Choroid plexus epithelial cell (primary cell): Measurements from ENCODE around the gene POLA1.

Source experiments
- DNase-seq: peaks from one replicate; pipeline ENCODE4 v3.0.0-alpha.2; 2010; ENCODE audit warnings: low read depth
- H3K4me3 ChIP-seq: 2 replicates; pipeline ENCODE4 v1.5.1; 2011; ENCODE audit warnings: low read depth, mild to moderate bottlenecking, control low read depth, low read length, moderate library complexity
- TF ChIP-seq, protein P1 (sequence below): conservative IDR thresholded peaks from 2 replicates; pipeline ENCODE4 v1.5.1; 2011; ENCODE audit warnings: low read depth, mild to moderate bottlenecking, control low read depth, inconsistent platforms, low read length, moderate library complexity

Gene POLA1

DNA sequence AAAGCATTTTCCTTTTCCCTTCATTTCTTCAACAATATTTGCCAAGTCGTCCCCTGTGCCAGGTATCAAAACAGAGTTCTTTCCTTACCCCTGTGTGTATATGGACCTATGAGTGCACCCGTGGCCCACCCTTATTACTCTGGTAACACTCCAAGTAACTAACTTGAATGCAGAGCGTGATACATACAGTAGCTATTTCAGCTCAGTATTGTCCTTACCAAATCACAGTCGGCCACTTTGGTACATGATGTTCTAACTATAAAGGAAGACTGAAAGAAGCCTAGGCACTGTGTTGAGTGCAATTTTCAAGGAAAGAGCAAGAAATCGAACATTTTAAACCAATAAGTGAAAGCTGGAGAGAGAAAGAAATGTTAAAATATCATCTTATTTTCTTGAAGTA lies 233.7 kb downstream of the POLA1 start:
- TF ChIP-seq, protein P1, sequence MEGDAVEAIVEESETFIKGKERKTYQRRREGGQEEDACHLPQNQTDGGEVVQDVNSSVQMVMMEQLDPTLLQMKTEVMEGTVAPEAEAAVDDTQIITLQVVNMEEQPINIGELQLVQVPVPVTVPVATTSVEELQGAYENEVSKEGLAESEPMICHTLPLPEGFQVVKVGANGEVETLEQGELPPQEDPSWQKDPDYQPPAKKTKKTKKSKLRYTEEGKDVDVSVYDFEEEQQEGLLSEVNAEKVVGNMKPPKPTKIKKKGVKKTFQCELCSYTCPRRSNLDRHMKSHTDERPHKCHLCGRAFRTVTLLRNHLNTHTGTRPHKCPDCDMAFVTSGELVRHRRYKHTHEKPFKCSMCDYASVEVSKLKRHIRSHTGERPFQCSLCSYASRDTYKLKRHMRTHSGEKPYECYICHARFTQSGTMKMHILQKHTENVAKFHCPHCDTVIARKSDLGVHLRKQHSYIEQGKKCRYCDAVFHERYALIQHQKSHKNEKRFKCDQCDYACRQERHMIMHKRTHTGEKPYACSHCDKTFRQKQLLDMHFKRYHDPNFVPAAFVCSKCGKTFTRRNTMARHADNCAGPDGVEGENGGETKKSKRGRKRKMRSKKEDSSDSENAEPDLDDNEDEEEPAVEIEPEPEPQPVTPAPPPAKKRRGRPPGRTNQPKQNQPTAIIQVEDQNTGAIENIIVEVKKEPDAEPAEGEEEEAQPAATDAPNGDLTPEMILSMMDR, result no peak
- H3K4me3 ChIP-seq, result no peak overlapping the region
- DNase-seq, result no peak

DNA sequence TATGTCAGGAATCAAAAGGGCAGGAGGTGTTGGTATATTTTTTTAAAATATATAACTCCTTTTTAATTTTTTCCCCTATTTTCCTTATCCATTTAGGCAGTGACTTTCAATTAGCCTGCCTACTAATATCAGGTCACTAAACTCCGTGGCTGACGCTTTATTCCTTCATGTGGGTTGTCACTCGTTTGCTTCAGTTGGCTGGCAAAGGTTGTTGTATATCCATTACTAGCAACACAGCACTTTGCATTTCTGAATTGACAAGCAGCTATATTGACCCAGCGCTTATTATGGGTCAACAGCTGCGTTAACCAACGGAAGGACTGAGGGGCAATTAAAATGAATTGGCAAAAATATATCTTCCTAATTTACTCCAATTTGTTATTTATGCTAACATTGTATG lies 234.4 kb downstream of the POLA1 start:
- no peak for DNase-seq
- TF ChIP-seq, protein P1, result no peak
- no peak overlapping the region for H3K4me3 ChIP-seq

DNA sequence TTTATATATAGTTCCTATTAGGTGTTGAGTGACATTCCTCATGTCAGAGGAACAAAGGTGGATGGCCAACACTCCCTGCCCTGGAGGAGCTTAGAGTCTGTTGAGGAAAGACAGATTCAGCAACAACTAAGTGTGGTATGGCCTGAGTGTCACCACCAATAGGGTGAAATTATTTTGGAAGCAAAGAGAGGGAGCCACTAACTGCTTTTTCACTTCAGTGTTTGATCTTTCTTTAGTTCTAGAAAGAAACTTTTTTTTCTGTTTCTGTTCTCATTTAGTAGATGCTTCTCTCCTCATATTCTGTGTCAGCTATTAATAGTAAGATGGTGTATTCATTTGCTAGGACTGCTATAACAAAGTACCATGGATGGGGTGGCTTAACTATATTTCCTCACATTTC lies 240.6 kb downstream of the POLA1 start:
- TF ChIP-seq, protein P1, result no peak
- no peak overlapping the region for H3K4me3 ChIP-seq
- no peak for DNase-seq

DNA sequence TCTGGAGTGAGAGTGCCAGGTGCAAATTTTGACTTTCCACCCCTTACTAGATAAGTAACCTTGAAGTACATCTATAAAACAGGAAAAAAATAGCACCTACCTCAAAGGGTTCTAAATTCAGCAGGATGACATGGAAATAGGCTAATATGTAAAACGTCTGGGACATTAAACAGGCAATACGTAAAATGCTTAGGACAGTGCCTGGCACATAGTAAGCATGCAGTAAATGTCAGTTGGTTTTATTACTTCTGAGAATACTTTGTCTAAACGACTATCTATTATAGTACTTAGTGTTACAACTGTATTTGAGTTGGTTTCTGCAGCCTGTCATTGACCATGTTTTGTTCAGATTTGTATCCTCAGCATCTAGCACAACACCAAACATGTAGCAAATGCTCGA lies 251.3 kb downstream of the POLA1 start:
- no peak overlapping the region for H3K4me3 ChIP-seq
- TF ChIP-seq, protein P1, result no peak

DNA sequence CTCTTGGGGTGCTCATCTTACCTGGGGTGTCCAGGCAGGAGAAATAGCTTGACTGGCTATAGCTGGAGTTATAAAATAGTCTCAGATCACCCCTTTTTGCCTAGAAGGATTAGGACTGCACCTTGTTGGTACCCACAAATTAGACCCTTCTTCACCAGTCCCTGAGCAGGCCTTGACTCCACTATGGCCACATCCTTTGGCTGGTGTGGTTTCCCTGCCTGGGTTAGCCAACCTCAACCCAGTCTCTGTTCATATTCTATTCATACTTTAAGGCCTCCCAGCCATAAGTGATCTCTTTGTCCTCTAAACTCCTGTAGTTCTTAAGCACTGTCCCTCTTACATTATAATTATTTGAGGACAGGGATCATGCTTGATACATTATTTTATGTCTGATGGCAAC lies 252.7 kb downstream of the POLA1 start:
- DNase-seq, result no peak
- no peak overlapping the region for H3K4me3 ChIP-seq
- TF ChIP-seq, protein P1, result no peak

More for the DNA sequence above, 251.3 kb downstream of the POLA1 start:
- DNase-seq, result no peak

DNA sequence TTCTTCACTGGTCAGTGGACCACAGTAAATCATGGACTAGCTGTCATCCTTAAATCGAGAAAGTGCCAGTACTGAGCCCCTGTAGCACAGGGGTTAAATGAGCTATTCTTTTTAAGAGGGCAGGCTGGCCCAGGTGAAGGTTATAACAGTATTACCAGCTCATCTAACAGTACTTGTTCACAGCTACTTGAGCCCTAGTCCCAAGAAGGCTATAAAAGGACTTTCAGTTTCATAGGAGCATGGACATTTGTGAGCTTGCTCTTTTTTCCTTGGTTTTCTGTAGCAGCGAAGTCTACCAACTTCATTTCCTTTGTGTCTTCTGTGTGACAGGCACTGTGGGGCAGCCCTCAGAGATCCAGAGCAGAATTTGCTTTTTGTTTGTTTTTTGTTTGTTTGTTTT lies 261.0 kb downstream of the POLA1 start:
- TF ChIP-seq, protein P1, result no peak
- no peak overlapping the region for H3K4me3 ChIP-seq
- no peak for DNase-seq

DNA sequence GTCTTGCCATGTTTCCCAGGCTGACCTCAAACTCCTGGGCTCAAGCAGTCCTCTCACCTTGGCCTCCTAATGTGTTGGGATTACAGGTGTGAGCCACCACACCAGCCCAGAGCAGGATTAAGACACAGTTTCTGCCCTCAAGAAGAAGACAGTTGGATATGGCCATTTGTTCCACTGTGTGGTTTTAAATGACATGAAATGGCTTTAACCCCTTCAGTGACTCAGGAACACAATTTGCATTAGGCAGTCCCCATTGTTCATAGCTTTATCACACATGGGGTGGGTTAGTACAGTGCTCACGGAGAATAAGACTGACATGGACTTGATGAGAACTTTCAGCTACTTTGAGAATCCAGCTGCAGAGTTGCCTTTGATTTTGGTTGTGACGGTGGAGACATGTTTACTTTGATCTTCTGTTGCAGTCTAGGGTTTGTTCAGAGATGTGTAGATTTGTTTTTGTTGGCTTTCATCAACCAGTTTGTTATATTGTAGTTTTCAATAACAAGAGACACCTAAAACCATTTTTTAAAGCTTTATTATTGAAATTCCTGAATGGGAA lies 261.7 kb downstream of the POLA1 start:
- TF ChIP-seq, protein P1, result no peak
- H3K4me3 ChIP-seq, result no peak overlapping the region
- no peak for DNase-seq
